Endothelial cell (in vitro differentiated cells): ENCODE data around the gene DMPK. TPM values are rescaled to one million over a fixed set of nuclear protein-coding genes. Genes with fewer than 3 reads are reported as not detected.
"Not testable (repeated sequence)": the region's sequence is repeated elsewhere in the genome, so short reads cannot be mapped to it uniquely, and the experiment has no call there.

Experiments used
- DNase-seq: peaks from one replicate; pipeline ENCODE4 v3.0.0; 2021; ENCODE audit warnings: low spot score
- H3K27ac Mint-ChIP-seq: one replicate; pipeline ENCODE4 v1.8.0; 2021; ENCODE audit warnings: mixed read lengths, inconsistent platforms; ENCODE audit not compliant: unreplicated experiment
- H3K27me3 Mint-ChIP-seq: one replicate; pipeline ENCODE4 v1.8.0; 2021; ENCODE audit warnings: mild to moderate bottlenecking, moderate library complexity, mixed read lengths, inconsistent platforms; ENCODE audit not compliant: unreplicated experiment
- H3K36me3 Mint-ChIP-seq: one replicate; pipeline ENCODE4 v1.8.0; 2021; ENCODE audit warnings: mild to moderate bottlenecking, low read depth, mixed read lengths, inconsistent platforms; ENCODE audit not compliant: unreplicated experiment
- H3K4me1 Mint-ChIP-seq: one replicate; pipeline ENCODE4 v1.8.0; 2021; ENCODE audit warnings: mild to moderate bottlenecking, mixed read lengths, inconsistent platforms; ENCODE audit not compliant: unreplicated experiment
- H3K4me3 Mint-ChIP-seq: one replicate; pipeline ENCODE4 v1.8.0; 2021; ENCODE audit warnings: mild to moderate bottlenecking, mixed read lengths, inconsistent platforms; ENCODE audit not compliant: unreplicated experiment
- H3K9me3 Mint-ChIP-seq: one replicate; pipeline ENCODE4 v1.8.0; 2021; ENCODE audit warnings: mixed read lengths, inconsistent platforms; ENCODE audit not compliant: unreplicated experiment
- CTCF ChIP-seq: fragments of 200-600 bp; sonication (generic); IDR thresholded peaks from one replicate; pipeline ENCODE4 v1.5.0; 2021; ENCODE audit warnings: antibody characterized with exemption; ENCODE audit not compliant: unreplicated experiment
- total RNA-seq: library from RNA; stranded (reverse); fragmentation: NEBNext Ultra II Directional; extraction: Animal tissue kit (Norgen Biotek cat#: 25700); gene quantifications from one replicate; pipeline ENCODE4 v1.2.1, GENCODE V29; 2021; ENCODE audit not compliant: unreplicated experiment

The DMPK gene
- total RNA-seq, 1 donor from 2014 or later: 80.3 TPM

GRCh38 chr19:45753548-45753947, 28.7 kb downstream of the DMPK start:
- peaks cover 3% of the 10 kb centered on the region for H3K36me3 Mint-ChIP-seq
- no peaks in the 10 kb centered on the region for H3K4me1 Mint-ChIP-seq
- no peak for TF ChIP-seq CTCF
- no peak for DNase-seq
- H3K27ac Mint-ChIP-seq: no peak overlapping the region
- no peak overlapping the region for H3K4me3 Mint-ChIP-seq
- H3K9me3 Mint-ChIP-seq: no peaks in the 10 kb centered on the region
- peaks cover 9% of the 10 kb centered on the region for H3K27me3 Mint-ChIP-seq

- H3K4me1 Mint-ChIP-seq: no peaks in the 10 kb centered on the region
- H3K9me3 Mint-ChIP-seq: no peaks in the 10 kb centered on the region
- H3K27me3 Mint-ChIP-seq: peaks cover 8% of the 10 kb centered on the region
- H3K4me3 Mint-ChIP-seq: no peak overlapping the region
- no peak for DNase-seq
- H3K27ac Mint-ChIP-seq: no peak overlapping the region
- peaks cover 3% of the 10 kb centered on the region for H3K36me3 Mint-ChIP-seq
- TF ChIP-seq CTCF: no peak
Measured at GRCh38 chr19:45752639-45753038, 29.7 kb downstream of the DMPK start.

DNA sequence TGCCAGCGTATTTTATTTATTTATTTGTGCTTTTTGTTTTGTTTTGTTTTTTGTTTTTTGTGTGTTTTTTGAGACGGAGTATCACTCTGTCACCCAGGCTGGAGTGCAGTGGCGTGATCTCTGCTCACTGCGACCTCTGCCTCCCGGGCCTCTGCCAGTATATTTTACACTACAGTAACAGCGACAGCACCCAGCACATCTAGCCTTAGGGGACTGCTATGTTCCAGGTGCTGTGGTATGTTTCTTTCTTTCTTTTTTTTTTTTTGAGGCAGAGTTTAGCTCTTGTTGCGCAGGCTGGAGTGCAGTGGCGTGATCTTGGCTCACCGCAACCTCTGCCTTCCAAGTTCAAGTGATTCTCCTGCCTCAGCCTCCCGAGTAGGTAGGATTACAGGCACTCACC, 30.8 kb downstream of the DMPK start:
- not testable (repeated sequence) for H3K4me1 Mint-ChIP-seq

GRCh38 chr19:45747513-45747912, 34.8 kb downstream of the DMPK start:
- Mint-ChIP-seq H3K9me3 (no peaks in the 10 kb centered on the region), H3K4me1 (no peaks in the 10 kb centered on the region), H3K27ac (no peak overlapping the region), H3K36me3 (no peaks in the 10 kb centered on the region), H3K4me3 (no peak overlapping the region), H3K27me3 (peaks cover 3% of the 10 kb centered on the region)
- DNase-seq: no peak
- no peak for TF ChIP-seq CTCF

More for the DNA sequence above, 30.8 kb downstream of the DMPK start:
- peak overlapping the region; percentile 54 for H3K27ac Mint-ChIP-seq
- H3K36me3 Mint-ChIP-seq, H3K9me3 Mint-ChIP-seq, DNase-seq, H3K4me3 Mint-ChIP-seq, H3K27me3 Mint-ChIP-seq: not testable (repeated sequence)

- Mint-ChIP-seq H3K27ac (no peak overlapping the region), H3K4me1 (no peaks in the 10 kb centered on the region), H3K9me3 (no peaks in the 10 kb centered on the region), H3K36me3 (no peaks in the 10 kb centered on the region), H3K27me3 (peaks cover 3% of the 10 kb centered on the region), H3K4me3 (no peak overlapping the region)
- DNase-seq: no peak
- TF ChIP-seq CTCF: no peak
Measured at GRCh38 chr19:45746866-45747265, 35.4 kb downstream of the DMPK start.

DNA sequence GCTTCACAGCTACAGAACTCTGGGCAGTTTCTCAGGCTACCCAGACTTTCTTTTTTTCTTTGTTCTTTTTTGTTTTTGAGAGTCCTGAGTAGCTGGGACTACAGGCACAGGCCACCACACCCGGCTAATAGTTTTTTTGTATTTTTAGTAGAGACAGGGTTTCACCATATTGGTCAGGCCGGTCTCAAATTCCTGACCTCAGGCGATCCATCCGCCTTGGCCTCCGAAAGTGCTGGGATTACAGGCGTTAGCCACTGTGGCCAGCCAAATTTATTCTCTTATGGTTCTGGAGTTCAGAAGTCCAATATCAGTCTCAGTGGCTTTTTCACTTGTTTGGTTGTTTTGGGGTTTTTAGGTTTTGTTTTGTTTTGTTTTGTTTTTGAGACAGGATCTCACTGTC, 36.7 kb downstream of the DMPK start:
- Mint-ChIP-seq H3K36me3 (no peaks in the 10 kb centered on the region), H3K27me3 (peaks cover 3% of the 10 kb centered on the region), H3K4me1 (no peaks in the 10 kb centered on the region), H3K4me3 (no peak overlapping the region), H3K9me3 (no peaks in the 10 kb centered on the region), H3K27ac (no peak overlapping the region)
- no peak for DNase-seq
- TF ChIP-seq CTCF: no peak
